ENCODE results near the gene PRKAG2.

PRKAG2 gene

GRCh38 chr7:151817981-151818673, 58.8 kb downstream of the PRKAG2 start:
- no peak for DNase-seq (ENCODE audit: low spot score)

- no peak for DNase-seq (ENCODE audit: low spot score)
Observed at GRCh38 chr7:151817315-151817690, 59.6 kb downstream of the PRKAG2 start.

GRCh38 chr7:151816562-151817314, 60.2 kb downstream of the PRKAG2 start:
- no peak for DNase-seq (ENCODE audit: low spot score)

- no peak for DNase-seq (ENCODE audit: low spot score)
Observed at GRCh38 chr7:151815419-151815818, 61.5 kb downstream of the PRKAG2 start.

DNA sequence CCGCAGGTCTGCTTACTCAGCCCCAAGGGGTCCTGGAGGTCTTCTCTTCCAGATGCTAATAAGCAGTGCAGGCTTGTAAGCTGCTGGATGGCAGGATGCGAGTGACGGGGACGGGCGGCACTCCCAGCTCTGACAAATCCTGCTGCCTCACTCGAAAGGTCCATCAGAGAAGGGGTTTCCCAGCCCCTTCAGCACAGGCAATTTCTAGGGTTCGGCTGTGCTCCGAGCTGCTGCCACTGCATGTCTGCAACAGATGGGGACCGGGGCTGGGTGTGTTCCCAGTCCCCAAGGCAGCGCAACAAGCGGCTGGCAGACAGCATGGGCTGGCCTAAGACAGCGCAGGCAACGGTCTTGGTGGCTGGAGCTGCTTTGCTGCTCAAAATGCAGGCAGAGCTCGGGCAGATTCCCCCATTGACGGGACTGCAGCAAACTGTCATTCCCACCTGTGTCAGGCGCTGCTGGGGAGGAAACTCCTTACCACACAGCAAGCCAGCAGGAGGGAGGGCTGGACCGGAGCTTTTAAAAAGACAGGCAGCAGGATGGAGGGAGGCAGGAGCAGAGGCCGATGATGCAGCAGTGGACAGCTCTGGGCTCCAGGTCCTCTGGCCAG, 62.4 kb downstream of the PRKAG2 start:
- DNase-seq (ENCODE audit: low spot score) = no peak

DNA sequence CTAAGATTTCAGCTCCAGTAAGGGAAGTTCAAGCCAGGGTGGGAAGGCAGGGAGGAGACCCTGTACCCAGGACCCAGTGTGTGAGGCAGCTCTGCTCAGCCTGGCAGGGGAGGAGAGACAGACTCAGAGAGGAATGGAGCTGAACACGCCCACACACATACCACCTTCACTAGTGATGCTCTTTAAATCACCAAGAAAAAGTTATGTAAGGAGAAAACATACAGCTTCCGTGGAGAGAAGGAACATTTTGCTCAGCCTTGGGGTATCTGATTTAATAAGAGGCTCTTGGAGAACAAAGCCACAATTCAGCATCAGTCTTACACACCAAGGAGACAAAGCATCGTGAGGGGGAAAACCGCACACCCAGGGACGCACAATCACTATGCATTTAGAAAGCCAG, 62.9 kb downstream of the PRKAG2 start:
- DNase-seq (ENCODE audit: low spot score) = no peak

- DNase-seq (ENCODE audit: low spot score) = no peak
Observed at GRCh38 chr7:151813445-151813844, 63.5 kb downstream of the PRKAG2 start.

DNA sequence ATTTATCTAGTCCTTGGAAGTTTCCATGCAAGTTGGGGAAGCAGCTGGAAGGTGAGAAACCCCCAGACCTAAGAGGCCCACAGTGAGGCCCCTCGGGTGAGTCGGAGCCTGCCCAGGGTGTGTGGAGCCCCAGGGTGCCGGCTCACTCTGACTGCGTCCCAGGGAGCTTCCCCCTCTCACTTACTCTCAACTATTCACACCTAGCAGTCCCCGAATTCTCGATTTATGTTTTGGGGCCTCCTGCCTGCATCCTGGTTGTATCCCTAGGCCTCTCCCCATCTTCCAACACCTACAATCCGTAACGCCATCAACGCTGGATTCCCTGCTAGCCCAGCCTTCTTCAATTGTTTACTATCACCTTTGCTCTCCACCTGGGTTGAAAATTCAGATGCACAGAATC, 63.9 kb downstream of the PRKAG2 start:
- no peak for DNase-seq (ENCODE audit: low spot score)

DNA sequence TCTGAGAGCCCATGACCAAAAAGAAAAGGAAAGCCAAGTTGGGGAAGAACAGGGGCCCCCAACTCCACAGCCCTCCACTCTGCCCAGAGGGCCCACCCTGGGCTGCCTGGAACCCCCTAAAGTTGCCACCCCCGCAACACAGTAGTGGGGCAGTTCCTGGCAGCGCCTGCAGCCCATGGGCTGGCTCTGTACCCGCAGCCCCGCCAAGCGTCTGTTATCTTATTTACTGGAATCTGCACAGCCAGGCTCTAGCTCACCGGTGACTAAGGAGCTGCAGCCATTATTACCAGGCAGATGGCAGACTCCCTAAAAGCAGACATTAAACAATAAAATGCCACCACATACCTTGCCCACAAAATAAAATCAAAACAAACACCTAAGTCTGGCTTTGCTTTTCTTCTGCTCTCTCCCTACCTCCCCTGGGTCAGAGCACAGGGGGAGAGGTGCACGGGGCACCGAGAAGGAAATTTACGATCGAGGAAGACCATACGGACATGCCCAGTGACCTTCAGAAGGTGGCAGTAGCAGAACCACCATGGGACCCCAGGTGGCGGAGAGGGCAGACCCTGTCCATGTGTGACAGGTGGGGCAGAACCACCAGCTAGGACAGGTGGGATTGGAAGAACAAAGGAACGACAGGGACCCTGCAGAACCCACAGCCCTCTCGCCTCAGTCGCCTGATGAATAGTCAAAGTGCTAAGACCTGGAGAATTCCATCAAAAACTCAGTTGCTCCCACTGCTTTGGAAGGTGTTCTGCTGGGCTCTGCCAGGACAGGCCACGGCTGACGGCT, 66.3 kb downstream of the PRKAG2 start:
- no peak for DNase-seq (ENCODE audit: low spot score)

DNA sequence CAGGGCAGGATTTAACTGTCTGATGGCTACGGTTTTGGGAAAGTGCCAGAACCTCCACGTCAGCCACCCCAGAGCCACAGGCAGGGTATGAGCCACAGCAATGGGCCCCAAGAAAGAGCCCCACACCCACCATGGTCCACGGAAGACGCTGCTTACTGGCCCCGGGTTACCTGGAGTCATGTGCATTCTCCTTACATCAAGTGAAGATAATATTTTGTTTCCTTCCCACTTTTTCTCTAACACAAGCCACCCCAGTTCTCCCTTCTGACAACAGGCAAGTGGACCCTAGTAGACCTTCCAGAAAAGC, 67.1 kb downstream of the PRKAG2 start:
- DNase-seq (ENCODE audit: low spot score) = no peak

DNA sequence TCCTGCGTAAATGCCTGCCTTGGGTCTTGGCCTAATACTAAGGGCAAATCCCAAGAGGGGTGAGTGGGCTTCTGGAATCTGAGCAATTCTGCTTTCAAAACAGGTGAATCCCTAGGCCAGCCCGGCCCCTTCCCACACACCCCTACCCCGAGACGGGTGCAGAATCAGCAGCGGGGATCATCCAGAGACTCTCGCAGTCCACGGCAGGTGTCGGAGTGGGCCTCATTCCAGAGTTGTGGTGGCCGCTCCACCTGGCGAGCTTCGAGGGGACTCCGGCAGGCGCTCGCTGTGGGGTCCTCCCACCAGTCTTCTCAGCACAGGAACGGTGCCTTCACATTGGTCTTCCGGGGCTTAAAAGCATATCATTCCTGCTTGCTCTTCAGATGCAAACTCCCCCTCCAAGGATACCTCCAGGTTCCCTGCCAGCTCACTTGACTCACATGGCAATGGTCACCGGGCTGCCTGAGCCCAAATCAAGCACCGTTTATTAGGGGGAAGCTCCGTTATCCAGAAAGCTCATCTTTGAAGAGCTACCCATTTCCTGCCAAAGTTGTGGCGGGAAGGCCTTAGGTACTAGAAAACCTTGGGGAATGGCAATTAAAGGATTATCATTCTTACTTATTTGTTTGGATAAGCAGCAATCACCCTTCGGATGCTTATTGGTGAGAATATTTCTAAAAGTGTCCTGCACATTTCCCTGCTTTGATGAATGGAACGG, 67.6 kb downstream of the PRKAG2 start:
- no peak for DNase-seq (ENCODE audit: low spot score)

- peak; percentile 91 for DNase-seq (ENCODE audit: low spot score)
Observed at GRCh38 chr7:151808400-151809145, 68.3 kb downstream of the PRKAG2 start.

DNA sequence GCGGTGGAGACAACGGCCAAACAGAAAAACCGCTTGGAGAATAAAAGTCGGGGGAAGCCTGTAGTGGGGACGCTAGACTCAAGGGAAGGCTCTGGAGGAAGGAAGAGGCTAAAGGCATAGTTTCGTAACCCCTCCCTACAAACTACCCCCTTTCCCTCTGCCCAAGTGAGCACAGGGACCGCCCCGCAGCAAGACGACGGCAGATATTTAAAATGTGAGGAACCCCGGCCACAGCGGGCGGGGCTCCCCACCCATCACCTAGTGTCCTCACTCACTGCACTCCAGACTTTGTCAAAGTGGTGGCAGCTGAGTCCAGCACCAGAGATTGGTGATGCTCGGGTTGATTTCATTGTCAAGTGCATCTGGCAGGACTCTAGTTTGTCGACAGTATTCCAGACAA, 69.1 kb downstream of the PRKAG2 start:
- DNase-seq (ENCODE audit: low spot score) = no peak

- DNase-seq (ENCODE audit: low spot score) = no peak
Observed at GRCh38 chr7:151806952-151807775, 69.8 kb downstream of the PRKAG2 start.

GRCh38 chr7:151806204-151806603, 70.7 kb downstream of the PRKAG2 start:
- DNase-seq (ENCODE audit: low spot score) = no peak

GRCh38 chr7:151805191-151805590, 71.7 kb downstream of the PRKAG2 start:
- no peak for DNase-seq (ENCODE audit: low spot score)

GRCh38 chr7:151804756-151805155, 72.2 kb downstream of the PRKAG2 start:
- no peak for DNase-seq (ENCODE audit: low spot score)

DNA sequence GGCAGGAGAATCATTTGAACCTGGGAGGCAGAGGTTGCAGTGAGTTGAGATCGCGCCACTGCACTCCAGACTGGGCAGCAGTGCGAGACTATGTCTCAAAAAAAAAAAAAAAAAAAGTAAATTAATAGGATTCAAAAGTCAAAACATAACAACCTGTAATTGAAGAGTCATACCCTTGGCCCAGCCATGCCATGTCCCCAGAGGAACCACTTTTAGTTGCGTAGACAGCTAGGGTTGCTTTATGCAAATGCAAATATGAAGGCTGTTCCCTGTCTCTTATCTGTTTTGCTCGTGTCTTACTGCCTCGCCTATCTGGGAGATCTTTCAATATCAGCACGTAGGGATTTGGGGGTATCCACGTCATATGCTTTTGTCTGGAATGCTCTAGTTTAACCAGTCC, 73.1 kb downstream of the PRKAG2 start:
- DNase-seq (ENCODE audit: low spot score) = no peak

- DNase-seq (ENCODE audit: low spot score) = no peak
Observed at GRCh38 chr7:151802469-151802846, 74.5 kb downstream of the PRKAG2 start.

DNA sequence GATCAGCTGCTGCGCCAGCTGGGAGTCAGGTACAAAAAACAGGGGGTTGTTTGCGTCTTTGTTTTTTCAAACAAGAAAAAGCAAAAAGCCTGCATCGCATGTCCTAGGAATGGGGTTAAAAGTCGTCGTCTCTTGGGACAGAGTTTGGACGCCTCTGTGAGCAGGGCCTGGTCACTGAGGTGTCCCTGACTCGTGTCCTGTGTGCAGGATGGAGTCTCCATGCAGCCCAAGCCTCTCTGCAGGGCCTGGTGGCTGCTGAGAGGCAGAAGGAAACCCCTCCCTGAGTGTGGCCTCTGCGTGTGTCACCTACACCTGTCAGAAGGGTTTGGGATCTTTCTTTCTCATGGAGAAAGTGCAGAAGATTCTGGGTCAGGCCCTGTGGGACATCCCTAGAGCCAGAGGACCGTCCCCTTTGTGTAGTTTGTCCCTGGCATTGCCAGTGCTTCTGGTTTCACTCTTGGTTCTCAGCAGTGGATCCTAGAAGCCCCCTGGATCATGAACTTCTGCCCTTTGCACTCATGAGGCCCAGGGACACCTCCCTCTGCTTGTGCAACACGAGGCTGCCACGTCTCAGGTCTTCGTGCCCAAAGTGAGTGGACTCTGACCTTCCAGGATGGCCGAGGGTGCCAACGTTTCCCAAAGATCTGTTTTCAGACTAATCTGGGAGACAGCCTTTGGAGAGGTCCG, 75.0 kb downstream of the PRKAG2 start:
- no peak for DNase-seq (ENCODE audit: low spot score)

Measured in RKO (cell line).